HL-60/S4 treated with phorbol 12-myristate 13-acetate at 8.2 ng/mL for 4 days and 3 days (cell line): ENCODE results near the gene PRSS27.
"Not testable (repeated sequence)": the region's sequence is repeated elsewhere in the genome, so short reads cannot be mapped to it uniquely, and the experiment has no call there.

ENCODE experiments used
- in situ Hi-C: fragments of 300-500 bp; cut with MboI; formaldehyde crosslinking; loops from 2 replicates; pipeline ENCODE4 v1.15.0; 2022; ENCODE audit warnings: low sequenced_read_pairs

PRSS27 gene

DNA sequence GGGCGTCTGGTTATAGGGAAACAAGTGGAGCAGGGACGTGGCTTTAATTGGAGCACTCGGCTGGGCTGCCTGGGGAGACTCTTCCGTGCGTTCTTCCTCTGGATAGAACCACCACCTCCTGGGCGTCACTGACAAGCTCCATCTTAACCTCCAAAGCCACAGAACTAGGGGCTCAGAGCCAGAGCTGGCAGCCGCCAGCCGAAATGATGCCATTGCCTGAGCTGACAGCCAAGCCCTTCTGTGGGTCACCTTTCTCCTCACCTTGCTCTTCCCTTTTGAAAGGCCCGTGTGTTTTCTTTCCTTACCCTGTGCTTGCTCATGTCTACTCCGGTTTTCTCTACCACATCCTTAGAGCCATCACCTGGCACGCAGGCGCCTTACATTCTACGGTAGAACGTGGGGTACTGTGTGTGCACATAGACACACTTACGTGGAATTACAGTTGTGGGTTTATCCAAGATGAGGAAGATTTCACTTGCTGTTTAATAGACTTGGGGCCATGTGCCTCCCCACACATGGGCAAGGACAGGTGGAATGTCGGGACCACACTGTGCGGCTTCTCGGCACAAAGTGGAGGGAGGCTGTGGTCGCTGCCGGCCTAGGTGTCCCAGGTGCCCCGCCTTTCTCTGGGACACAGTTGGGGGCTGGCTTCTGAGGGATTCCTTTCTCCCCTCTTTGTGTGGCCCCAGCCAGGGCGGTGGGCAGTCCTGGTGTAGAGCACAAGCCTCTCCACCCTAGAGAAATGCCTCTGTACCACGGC is 41.6 kb downstream of the PRSS27 start:
- in situ Hi-C loops = not testable (repeated sequence)

DNA sequence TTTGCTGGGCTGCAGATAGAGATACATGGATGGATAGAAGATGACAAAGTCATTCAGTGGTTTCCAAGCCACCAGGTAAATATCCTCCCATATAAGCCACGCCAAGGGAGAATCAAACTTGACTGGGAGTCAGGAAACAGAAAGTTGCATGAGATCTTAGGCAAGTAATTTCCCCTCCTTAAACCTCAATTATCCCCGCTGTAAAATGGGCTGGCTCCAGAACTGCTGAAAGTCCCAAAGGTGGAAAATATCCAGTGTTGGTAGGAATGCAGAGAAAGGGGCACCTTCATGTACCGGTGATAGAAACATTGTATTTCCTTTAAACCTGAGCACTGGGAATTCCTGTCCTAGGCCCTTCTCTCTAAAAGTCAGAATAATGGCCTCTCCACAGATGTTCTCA is 43.1 kb downstream of the PRSS27 start:
- in situ Hi-C loops = not testable (repeated sequence)

DNA sequence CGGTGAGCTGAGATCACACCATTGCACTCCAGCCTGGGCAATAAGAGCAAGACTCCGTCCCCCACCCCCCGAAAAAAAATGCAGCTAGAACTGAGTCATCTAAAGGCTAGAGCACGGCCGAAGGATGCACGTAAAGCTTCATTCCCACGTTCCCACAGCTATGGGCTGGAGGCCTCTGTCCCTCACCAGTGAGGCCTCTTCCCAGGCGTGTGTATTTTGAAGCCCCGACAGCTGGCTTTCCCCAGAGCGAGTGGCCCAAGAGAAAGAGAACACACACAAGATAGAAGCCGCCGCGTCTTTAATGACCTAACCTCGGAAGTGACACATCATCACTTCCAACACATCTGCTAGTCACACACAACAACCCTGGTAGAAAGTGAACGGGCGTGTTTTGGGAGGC is 44.3 kb downstream of the PRSS27 start:
- in situ Hi-C loops = no loop called here

- in situ Hi-C loops = no loop called here
Observed at GRCh38 chr16:2675021-2675420, 45.0 kb downstream of the PRSS27 start.

DNA sequence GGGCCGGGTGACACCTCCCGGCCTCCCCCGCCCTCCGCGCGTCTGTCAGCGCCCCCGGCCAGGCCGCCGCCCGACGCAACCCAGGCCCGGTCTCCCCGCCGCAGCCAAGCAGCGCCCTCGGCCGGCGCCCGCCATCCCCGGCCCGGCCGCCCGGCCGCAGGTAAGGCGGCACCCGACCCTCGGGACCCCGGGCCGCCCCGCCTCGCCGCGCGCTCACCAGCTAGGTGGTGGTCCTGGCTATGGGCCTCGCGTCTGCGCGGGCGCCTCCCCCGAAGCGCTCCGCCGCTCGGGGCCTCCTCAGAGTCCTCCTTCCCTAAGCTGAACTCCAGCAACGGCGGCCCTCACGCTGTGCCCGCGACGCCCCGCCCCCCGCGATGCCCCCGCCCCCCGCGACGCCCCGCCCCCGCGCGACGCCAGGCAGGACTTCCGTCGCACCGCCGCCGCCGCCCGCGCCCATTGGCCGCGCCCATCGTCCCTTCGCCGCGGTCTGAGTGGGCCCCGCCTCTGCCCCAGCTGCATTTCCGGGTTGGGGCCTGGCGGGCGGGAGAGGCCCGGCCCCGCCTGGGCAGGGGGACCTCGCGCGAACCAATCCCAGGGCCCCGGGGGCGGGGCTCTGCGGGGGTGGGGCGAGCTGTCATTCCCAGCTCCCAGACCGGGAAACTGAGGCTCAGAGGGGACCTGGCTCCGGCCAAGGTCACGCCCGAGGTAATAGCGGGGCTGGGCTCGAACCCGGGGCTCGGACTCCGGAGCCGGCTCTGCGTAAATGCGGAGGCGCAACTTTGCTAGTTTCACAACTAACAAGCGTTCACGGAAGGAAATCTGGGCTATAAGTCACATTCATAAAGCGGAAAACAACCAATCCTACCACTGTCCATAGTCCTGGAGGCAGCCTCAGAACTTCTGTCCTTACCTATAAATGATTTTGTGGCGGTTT is 46.7 kb downstream of the PRSS27 start:
- in situ Hi-C loops = no loop called here

DNA sequence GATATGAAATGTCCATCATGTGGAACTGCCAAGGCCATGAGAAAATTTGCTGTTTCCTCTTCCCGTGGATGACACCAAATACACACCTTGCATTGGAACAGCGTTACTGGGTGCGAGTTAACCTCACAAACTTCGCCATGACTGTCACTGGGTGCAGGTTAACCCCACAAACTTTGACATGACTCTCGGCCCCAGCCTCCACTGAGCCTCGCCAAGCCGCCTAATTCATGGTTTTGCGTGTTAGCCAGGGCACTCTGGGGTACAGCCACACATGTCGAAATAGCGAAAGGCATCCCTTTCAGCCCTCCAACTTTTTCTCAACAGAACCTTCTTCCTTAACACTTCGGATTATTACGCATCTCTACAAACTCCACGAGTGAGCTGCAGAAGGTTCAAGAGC is 48.3 kb downstream of the PRSS27 start:
- in situ Hi-C loops = no loop called here

DNA sequence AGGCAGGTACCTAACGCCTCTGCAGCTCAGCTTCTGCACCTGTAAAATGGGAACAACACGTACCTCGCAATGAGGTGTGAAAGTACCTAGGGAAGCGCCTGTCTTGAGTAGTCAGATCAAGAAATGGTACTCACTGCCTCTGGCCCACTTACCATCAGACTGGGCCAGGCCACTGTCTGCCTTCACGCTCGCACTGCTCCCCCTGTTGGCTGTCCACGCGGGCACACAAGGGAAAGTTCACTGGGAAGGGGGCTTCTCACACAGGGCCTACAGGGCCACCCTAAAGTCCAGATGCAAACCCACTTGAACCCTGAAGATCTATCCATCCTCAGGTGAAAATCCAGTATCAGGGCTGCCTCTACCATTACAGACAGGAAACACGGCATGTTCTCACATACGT is 48.8 kb downstream of the PRSS27 start:
- in situ Hi-C loops = not testable (repeated sequence)

DNA sequence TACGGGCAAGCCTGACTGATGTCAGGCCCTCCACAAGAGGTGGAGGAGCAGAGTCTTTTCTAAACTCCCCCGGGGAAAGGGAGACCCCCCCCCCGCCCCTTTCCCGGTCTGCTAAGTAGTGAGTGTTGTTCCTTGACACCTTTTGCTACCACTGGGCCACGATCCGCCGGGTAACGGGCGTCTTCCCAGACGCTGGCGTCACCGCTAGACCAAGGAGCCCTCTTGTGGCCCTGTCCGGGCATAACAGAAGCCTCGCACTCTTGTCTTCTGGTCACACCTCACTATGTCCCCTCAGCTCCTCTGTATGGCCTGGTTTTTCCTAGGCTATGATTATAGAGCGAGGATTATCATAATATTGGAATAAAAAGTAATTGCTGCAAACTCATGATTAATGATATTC is 50.0 kb downstream of the PRSS27 start:
- in situ Hi-C loops = not testable (repeated sequence)

GRCh38 chr16:2669587-2669986 is 50.4 kb downstream of the PRSS27 start:
- in situ Hi-C loops = not testable (repeated sequence)

GRCh38 chr16:2666671-2667070 is 53.4 kb downstream of the PRSS27 start:
- in situ Hi-C loops = not testable (repeated sequence)

- in situ Hi-C loops = no loop called here
Observed at GRCh38 chr16:2664574-2664982, 55.4 kb downstream of the PRSS27 start.

- in situ Hi-C loops = no loop called here
Observed at GRCh38 chr16:2663553-2664546, 56.2 kb downstream of the PRSS27 start.
